T47D (cell line): Measurements from ENCODE around the gene TRIM38.
"Not testable (repeated sequence)": the region's sequence is repeated elsewhere in the genome, so short reads cannot be mapped to it uniquely, and the experiment has no call there.

Source experiments
- DNase-seq, 2 experiments: peaks; one replicate each; pipeline versions ENCODE4 v3.0.0 to v3.0.0-alpha.2; 2011 to 2012; ENCODE audit warnings: low read depth in 1 of 2, low spot score in 1 of 2
- JUND ChIP-seq: IDR thresholded peaks from 2 replicates; pipeline ENCODE4 v1.6.1; 2012; ENCODE audit warnings: low read depth
- in situ Hi-C: cut with HindIII; loops from 2 replicates; pipeline ENCODE4 v1.10.0; 2016; ENCODE audit warnings: low sequenced_read_pairs, low pct_unique_long_range_greater_than_20kb

TRIM38 gene

GRCh38 chr6:25987845-25988244 lies 25.2 kb downstream of the TRIM38 start:
- in situ Hi-C loops: no loop called here
- no peak for TF ChIP-seq JUND
- DNase-seq: no peak

DNA sequence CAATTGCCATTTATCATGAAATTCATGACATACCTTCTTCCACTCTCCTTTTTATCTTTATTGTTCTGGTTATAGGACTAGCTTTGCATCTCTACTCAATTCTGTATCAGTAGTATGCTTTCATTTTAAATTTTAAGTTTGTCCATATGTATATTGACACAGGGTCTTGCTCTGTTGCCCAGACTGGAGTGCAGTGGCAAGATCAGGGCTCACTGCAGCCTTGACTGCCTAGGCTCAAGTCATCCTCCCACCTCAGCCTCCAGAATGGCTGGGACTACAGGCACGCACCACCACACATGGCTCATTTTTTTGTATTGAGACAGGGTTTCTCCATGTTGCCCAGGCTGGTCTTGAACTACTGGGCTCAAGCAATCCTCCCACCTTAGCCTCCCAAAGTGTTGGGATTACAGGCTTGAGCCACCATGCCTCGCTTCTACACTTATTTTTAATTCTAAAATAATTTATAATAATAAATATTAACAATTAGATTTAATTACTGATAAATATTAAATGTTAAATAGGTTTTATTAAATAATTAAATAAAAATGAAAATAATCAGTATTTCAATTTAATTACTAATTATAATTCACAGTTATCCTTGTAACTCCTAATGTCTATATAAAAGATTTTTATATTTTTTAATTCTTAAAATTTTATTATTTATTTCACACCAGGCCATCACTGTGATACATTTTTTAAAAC lies 27.7 kb downstream of the TRIM38 start:
- no peak for TF ChIP-seq JUND
- in situ Hi-C loops: no loop called here

GRCh38 chr6:25991785-25992412 lies 29.3 kb downstream of the TRIM38 start:
- in situ Hi-C loops: no loop called here
- no peak for TF ChIP-seq JUND
- DNase-seq: peak; percentile 21 to 67

More for the DNA sequence above, 27.7 kb downstream of the TRIM38 start:
- DNase-seq: no peak

GRCh38 chr6:25992413-25993340 lies 30.1 kb downstream of the TRIM38 start:
- in situ Hi-C loops: no loop called here
- DNase-seq: peak; percentile 73 to 93
- no peak for TF ChIP-seq JUND

DNA sequence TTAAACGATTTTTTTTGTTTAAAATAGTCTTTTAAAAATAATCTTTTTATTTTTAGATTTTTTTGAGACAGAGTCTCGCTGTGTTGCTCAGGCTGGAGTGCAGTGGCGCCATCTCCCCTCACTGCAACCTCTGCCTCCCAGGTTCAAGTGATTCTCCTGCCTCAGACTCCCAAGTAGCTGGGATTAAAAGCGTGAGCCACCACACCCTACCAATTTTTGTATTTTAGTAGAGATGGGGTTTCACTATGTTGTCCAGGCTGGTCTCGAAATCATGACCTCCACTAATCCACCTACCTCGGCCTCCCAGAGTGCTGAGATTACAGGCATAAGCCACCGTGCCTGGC lies 30.7 kb downstream of the TRIM38 start:
- in situ Hi-C loops, DNase-seq: not testable (repeated sequence)

DNA sequence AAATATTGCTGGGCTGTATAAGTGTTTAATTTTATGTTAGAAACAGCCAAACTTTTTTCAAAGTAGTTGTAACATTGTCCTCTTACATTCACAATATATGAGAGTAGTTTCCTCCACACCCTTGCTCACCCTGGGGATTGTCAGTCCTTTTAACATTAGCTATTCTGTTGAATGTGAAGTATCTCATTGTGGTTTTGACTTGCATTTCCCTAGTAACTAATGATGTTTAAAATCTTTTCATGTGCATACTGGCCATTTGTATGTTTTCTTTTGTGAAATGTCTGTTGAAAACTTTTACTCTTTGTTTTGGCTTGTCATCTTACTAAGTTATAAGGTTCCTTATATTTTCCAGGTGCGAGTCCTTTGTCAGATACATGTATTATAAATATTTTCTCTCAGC lies 32.9 kb downstream of the TRIM38 start:
- in situ Hi-C loops: no loop called here
- TF ChIP-seq JUND: no peak
- no peak for DNase-seq

GRCh38 chr6:25997921-25998320 lies 35.3 kb downstream of the TRIM38 start:
- DNase-seq: no peak
- no peak for TF ChIP-seq JUND
- in situ Hi-C loops: no loop called here

DNA sequence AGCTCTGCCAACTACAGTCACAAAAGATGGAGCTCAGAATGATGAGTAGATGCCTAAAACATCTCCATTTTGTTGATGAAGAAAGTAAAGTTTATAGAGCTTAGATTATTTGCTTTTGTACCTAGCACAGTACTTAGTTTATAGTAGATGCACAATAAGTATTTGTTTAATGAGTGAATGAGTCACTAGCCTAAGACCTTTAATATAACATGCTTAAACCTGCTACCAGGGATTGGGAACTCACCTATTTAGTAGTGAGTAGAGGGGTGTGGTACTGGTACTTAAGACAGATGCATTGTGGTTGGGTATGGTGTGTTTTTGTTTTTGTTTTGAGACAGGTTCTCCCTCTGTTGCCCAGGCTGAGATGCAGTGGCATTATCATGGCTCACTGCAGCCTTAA lies 35.8 kb downstream of the TRIM38 start:
- in situ Hi-C loops: no loop called here

DNA sequence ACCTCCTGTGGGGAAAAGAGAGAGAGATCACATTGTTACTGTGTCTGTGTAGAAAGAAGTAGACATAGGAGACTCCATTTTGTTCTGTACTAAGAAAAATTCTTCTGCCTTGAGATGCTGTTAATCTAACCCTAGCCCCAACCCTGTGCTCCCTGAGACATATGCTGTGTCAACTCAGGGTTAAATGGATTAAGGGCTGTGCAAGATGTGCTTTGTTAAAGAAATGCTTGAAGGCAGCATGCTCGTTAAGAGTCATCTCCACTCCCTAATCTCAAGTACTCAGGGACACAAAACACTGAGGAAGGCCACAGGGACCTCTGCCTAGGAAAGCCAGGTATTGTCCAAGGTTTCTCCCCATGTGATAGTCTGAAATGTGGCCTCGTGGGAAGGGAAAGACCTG lies 36.6 kb downstream of the TRIM38 start:
- in situ Hi-C loops, DNase-seq: not testable (repeated sequence)

More for the DNA sequence above, 35.8 kb downstream of the TRIM38 start:
- DNase-seq: no peak
- no peak for TF ChIP-seq JUND

- no peak for TF ChIP-seq JUND
- DNase-seq: no peak
- in situ Hi-C loops: no loop called here
Measured at GRCh38 chr6:26000366-26001144, 38.0 kb downstream of the TRIM38 start.

DNA sequence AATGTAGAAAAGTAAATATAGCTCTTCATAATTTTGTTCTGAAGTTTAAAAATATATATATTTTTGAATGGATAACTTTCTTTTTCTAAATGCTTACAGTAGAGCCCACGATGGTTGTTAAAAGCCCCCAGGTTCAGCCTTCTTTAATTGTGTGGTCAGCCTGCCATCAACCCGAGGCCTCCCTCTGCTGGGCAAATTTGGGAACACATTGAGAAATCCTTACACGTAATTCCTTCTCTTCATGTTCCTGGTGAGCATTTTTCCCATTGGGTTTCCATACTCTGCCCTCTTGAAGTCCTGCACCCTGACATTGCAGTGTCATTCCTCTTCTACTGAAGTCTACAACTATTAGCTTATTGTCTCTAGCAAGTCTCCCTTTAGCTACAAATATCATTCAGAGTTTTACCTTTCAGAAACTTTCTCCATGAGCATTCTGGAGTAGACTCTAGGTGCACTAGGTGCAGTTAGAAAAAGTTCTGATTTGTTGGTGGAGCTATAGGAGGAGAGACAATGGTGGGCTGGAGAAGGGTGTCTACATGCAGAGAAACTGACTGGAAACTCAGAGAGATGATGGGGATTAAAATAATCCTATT lies 40.6 kb downstream of the TRIM38 start:
- peak; percentile 51 to 68 for DNase-seq
- in situ Hi-C loops: no loop called here
- no peak for TF ChIP-seq JUND
